ENCODE measurements around the gene PPIC.

GRCh38 chr5:123068368-123068938, 31.9 kb upstream of the PPIC start:
- TF ChIP-seq CTCF (IDR thresholded peaks at IDR 0.05) (no peak), EZH2 (IDR thresholded peaks at IDR 0.05; ENCODE audit: borderline replicate concordance, insufficient read depth, low read depth, low read length, poor library complexity, severe bottlenecking) (no peak)
